Measurements from ENCODE around the gene MGMT. TPM values are rescaled to one million over a fixed set of nuclear protein-coding genes. Genes with fewer than 3 reads are reported as not detected.

The MGMT gene
- polyA plus RNA-seq, 1 of the 3 experiments (the other 2 are of a cell fraction), result 10.8 TPM

DNA sequence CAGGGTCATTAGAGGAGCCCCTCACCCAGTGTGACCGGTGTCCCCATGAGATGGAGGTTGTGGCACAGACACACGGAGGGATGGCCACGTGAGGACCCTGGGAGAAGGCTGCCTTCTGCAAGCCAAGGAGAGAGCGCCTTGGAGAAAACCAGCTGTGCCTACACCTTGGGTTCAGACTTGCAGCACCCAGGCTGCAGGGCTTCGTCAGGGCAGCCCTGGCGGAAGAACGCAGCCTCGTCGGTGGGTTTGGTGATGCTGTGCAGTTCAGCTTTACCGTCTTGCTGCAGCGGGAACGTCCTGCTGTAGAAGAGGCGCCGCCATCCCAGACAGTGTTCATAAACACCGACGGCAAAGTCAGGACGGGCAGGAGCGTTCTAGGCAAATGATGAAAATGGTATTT lies 89.3 kb downstream of the MGMT start:
- no peaks in the 10 kb centered on the region for H3K27me3 ChIP-seq (ENCODE audit: insufficient read depth)
- no peak overlapping the region for H3K27ac ChIP-seq (ENCODE audit: low read depth in 2 of 2, low read length in 1 of 2)
- ChIA-PET POLR2A (no interaction called here), CTCF (no interaction called here)
- H3K9ac ChIP-seq, result no peak overlapping the region
- no peak overlapping the region for H3K4me3 ChIP-seq (ENCODE audit: low read depth in 2 of 2, low read length in 1 of 2)
- no peak for TF ChIP-seq GATA2 (CRISPR knock-in tag; IDR thresholded peaks at IDR 0.05)
- TF ChIP-seq MEF2A (IDR thresholded peaks at IDR 0.05; ENCODE audit: borderline replicate concordance, low read depth), result no peak
- TF ChIP-seq, protein P1, sequence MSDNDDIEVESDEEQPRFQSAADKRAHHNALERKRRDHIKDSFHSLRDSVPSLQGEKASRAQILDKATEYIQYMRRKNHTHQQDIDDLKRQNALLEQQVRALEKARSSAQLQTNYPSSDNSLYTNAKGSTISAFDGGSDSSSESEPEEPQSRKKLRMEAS (IDR thresholded peaks at IDR 0.05; ENCODE audit: low read depth), result no peak
- TF ChIP-seq POLR2AphosphoS5 (IDR thresholded peaks at IDR 0.05; ENCODE audit: low read depth, low read length), result no peak
- no peak for TF ChIP-seq CHD2 (IDR thresholded peaks at IDR 0.05; ENCODE audit: low read length, partially characterized antibody)
- TF ChIP-seq JUND (IDR thresholded peaks at IDR 0.05), result no peak
- no peak for TF ChIP-seq RAD21 (IDR thresholded peaks at IDR 0.05; ENCODE audit: low read length)
- TF ChIP-seq EZH2phosphoT487 (IDR thresholded peaks at IDR 0.05; ENCODE audit: borderline replicate concordance, low read depth), result no peak
- TF ChIP-seq SMC3 (IDR thresholded peaks at IDR 0.05; ENCODE audit: low read depth, low read length), result no peak
- TF ChIP-seq RFX5 (IDR thresholded peaks at IDR 0.05; ENCODE audit: low read length), result no peak
- no peak for TF ChIP-seq TAF1 (IDR thresholded peaks at IDR 0.05; ENCODE audit: borderline replicate concordance, low read depth, low read length)
- TF ChIP-seq, protein P2, sequence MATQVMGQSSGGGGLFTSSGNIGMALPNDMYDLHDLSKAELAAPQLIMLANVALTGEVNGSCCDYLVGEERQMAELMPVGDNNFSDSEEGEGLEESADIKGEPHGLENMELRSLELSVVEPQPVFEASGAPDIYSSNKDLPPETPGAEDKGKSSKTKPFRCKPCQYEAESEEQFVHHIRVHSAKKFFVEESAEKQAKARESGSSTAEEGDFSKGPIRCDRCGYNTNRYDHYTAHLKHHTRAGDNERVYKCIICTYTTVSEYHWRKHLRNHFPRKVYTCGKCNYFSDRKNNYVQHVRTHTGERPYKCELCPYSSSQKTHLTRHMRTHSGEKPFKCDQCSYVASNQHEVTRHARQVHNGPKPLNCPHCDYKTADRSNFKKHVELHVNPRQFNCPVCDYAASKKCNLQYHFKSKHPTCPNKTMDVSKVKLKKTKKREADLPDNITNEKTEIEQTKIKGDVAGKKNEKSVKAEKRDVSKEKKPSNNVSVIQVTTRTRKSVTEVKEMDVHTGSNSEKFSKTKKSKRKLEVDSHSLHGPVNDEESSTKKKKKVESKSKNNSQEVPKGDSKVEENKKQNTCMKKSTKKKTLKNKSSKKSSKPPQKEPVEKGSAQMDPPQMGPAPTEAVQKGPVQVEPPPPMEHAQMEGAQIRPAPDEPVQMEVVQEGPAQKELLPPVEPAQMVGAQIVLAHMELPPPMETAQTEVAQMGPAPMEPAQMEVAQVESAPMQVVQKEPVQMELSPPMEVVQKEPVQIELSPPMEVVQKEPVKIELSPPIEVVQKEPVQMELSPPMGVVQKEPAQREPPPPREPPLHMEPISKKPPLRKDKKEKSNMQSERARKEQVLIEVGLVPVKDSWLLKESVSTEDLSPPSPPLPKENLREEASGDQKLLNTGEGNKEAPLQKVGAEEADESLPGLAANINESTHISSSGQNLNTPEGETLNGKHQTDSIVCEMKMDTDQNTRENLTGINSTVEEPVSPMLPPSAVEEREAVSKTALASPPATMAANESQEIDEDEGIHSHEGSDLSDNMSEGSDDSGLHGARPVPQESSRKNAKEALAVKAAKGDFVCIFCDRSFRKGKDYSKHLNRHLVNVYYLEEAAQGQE (IDR thresholded peaks at IDR 0.05; ENCODE audit: low read depth, low read length), result no peak
- H3K4me1 ChIP-seq (ENCODE audit: control insufficient read depth in 1 of 2, insufficient read depth in 2 of 2, low read depth in 1 of 2, low read length in 1 of 2), result no peaks in the 10 kb centered on the region
- 93% methylated on average over 9 of the region's 18 CpGs for WGBS (ENCODE audit: low lambda C conversion rate)
- no peak overlapping the region for H3K4me2 ChIP-seq
- no peaks in the 10 kb centered on the region for H3K79me2 ChIP-seq (ENCODE audit: insufficient read depth)
- DNase-seq, result no peak
- no peaks in the 10 kb centered on the region for H3K36me3 ChIP-seq (replicated peaks in 1 of 2; ENCODE audit: control insufficient read depth in 1 of 2, insufficient read depth in 2 of 2, low read length in 1 of 2)
- no peaks in the 10 kb centered on the region for H3F3A ChIP-seq (replicated peaks; ENCODE audit: insufficient read depth)
- no peaks in the 10 kb centered on the region for H4K20me1 ChIP-seq (ENCODE audit: insufficient read depth)
- H3K9me2 ChIP-seq, result no peaks in the 10 kb centered on the region
- H3K9me3 ChIP-seq, result 0 out of 2 replicates have a peak, but pooled peaks cover 3% of the 10 kb centered on the region
- no peak overlapping the region for H2AFZ ChIP-seq (ENCODE audit: low read depth)

GRCh38 chr10:129560361-129560760 lies 93.3 kb downstream of the MGMT start:
- H3K27me3 ChIP-seq (ENCODE audit: insufficient read depth), result no peaks in the 10 kb centered on the region
- 54% methylated on average over 6 of the region's 6 CpGs for WGBS (ENCODE audit: low lambda C conversion rate)
- H4K20me1 ChIP-seq (ENCODE audit: insufficient read depth), result no peaks in the 10 kb centered on the region
- no peak overlapping the region for H3K27ac ChIP-seq (ENCODE audit: low read depth in 2 of 2, low read length in 1 of 2)
- no peak overlapping the region for H3K4me2 ChIP-seq
- no peaks in the 10 kb centered on the region for H3K79me2 ChIP-seq (ENCODE audit: insufficient read depth)
- H3K9me3 ChIP-seq, result 0 out of 2 replicates have a peak, but pooled peaks cover 3% of the 10 kb centered on the region
- H3F3A ChIP-seq (replicated peaks; ENCODE audit: insufficient read depth), result no peaks in the 10 kb centered on the region
- no peaks in the 10 kb centered on the region; a peak in 1 of 4 replicates for H3K4me1 ChIP-seq (ENCODE audit: control insufficient read depth in 1 of 2, insufficient read depth in 2 of 2, low read depth in 1 of 2, low read length in 1 of 2)
- H3K9me2 ChIP-seq, result no peaks in the 10 kb centered on the region
- POLR2A ChIA-PET, result no interaction called here
- DNase-seq, result no peak
- no peak overlapping the region for H3K9ac ChIP-seq
- no peak overlapping the region for H2AFZ ChIP-seq (ENCODE audit: low read depth)
- CTCF ChIA-PET, result interaction anchor here (0.5 kb wide), 1 partner anchor 9 kb away, joined by 3 read pairs; no protein-coding TSS in a partner anchor
- H3K36me3 ChIP-seq (replicated peaks in 1 of 2; ENCODE audit: control insufficient read depth in 1 of 2, insufficient read depth in 2 of 2, low read length in 1 of 2), result no peaks in the 10 kb centered on the region
- no peak overlapping the region for H3K4me3 ChIP-seq (ENCODE audit: low read depth in 2 of 2, low read length in 1 of 2)
- TF ChIP-seq, protein P3, sequence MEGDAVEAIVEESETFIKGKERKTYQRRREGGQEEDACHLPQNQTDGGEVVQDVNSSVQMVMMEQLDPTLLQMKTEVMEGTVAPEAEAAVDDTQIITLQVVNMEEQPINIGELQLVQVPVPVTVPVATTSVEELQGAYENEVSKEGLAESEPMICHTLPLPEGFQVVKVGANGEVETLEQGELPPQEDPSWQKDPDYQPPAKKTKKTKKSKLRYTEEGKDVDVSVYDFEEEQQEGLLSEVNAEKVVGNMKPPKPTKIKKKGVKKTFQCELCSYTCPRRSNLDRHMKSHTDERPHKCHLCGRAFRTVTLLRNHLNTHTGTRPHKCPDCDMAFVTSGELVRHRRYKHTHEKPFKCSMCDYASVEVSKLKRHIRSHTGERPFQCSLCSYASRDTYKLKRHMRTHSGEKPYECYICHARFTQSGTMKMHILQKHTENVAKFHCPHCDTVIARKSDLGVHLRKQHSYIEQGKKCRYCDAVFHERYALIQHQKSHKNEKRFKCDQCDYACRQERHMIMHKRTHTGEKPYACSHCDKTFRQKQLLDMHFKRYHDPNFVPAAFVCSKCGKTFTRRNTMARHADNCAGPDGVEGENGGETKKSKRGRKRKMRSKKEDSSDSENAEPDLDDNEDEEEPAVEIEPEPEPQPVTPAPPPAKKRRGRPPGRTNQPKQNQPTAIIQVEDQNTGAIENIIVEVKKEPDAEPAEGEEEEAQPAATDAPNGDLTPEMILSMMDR (IDR thresholded peaks at IDR 0.05), result no peak
- TF ChIP-seq MXI1 (IDR thresholded peaks at IDR 0.05; ENCODE audit: low read depth, low read length) (no peak), SIN3A (IDR thresholded peaks at IDR 0.05; ENCODE audit: borderline replicate concordance, low read depth, low read length) (no peak), POLR2AphosphoS5 (IDR thresholded peaks at IDR 0.05; ENCODE audit: low read depth, low read length) (no peak), USF2 (IDR thresholded peaks at IDR 0.05; ENCODE audit: borderline replicate concordance, low read depth, low read length) (no peak), USF1 (IDR thresholded peaks at IDR 0.05; ENCODE audit: borderline replicate concordance, low read depth) (no peak), EZH2phosphoT487 (IDR thresholded peaks at IDR 0.05; ENCODE audit: borderline replicate concordance, low read depth) (no peak), FOXM1 (IDR thresholded peaks at IDR 0.05; ENCODE audit: low read depth) (no peak), GABPA (IDR thresholded peaks at IDR 0.05; ENCODE audit: low read depth) (no peak), RFX5 (IDR thresholded peaks at IDR 0.05; ENCODE audit: low read length) (no peak), TEAD4 (IDR thresholded peaks at IDR 0.05; ENCODE audit: borderline replicate concordance, insufficient read depth) (no peak), NFIC (IDR thresholded peaks at IDR 0.05; ENCODE audit: borderline replicate concordance) (no peak), YY1 (IDR thresholded peaks at IDR 0.05; ENCODE audit: low read depth) (no peak)

All from SK-N-SH (cell line).